Coronary artery (tissue), 2 donors: ENCODE data around the gene IRF1.

ENCODE experiments used
- DNase-seq: peaks from one replicate; pipeline ENCODE4 v3.0.0-alpha.2; 2017; ENCODE audit warnings: low spot score
- H3K27ac ChIP-seq, 2 donors: fragments of 200-600 bp; sonication (generic); one replicate each; pipeline ENCODE4 v1.5.1; 2016 to 2019
- H3K4me3 ChIP-seq: fragments of 200-600 bp; sonication (generic); 2 replicates; pipeline ENCODE4 v1.5.1; 2016; ENCODE audit warnings: mild to moderate bottlenecking, moderate library complexity
- TF ChIP-seq, protein P1 (sequence below): fragments of 200-600 bp; sonication (generic); IDR thresholded peaks from one replicate; pipeline ENCODE4 v1.5.1; 2019; ENCODE audit warnings: antibody characterized with exemption

The IRF1 gene, protein sequence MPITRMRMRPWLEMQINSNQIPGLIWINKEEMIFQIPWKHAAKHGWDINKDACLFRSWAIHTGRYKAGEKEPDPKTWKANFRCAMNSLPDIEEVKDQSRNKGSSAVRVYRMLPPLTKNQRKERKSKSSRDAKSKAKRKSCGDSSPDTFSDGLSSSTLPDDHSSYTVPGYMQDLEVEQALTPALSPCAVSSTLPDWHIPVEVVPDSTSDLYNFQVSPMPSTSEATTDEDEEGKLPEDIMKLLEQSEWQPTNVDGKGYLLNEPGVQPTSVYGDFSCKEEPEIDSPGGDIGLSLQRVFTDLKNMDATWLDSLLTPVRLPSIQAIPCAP

DNA sequence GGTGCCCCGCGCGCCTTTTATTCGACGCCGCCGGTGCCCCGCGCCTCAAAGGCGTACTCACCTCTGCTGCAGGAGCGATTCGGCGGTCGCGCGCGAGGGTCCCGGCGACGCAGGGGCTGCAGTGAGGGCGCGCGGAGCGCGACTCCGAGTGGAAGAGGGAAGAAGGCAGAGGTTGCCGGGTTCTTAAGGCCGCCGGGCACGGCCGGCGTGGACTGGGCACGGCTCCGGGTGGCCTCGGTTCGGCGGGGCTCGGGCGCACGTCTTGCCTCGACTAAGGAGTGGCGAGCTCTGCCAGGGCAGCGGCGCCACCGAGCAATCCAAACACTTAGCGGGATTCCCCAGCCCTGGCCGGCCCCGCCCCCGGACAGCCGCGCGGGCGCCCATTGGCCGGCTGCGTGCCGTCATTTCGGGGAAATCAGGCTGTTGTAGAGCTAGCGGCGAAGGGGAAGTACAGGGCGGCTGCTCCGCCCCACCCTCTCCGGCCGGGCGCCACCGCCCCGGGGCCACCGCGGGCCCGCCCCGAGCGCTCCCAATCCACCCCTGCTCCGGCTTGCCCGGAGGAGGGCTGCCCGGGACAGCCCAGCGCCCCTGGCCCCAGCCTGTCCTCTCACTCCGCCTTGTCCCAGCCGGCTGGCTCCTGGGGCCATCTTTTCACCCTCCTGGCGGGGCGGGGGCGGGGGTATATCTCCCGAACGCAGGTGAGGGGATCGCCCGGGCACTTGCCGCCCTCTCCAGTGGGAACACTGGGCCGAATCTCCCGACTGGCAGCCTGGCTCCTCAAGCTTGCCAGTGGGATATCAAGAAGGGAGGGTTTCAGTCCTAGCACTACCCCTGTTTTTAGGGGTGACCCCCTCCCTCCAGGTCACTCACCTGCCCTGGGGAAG lies at the start of gene IRF1:
Gene IRF1, minus strand, starts transcription at position 290 of the 884 bp plus-strand sequence. CDS start 1,295 bp downstream, outside the sequence.
- peak within 1 kb of the TSS; percentile 91 to 99 for H3K27ac ChIP-seq
- TF ChIP-seq, protein P1, sequence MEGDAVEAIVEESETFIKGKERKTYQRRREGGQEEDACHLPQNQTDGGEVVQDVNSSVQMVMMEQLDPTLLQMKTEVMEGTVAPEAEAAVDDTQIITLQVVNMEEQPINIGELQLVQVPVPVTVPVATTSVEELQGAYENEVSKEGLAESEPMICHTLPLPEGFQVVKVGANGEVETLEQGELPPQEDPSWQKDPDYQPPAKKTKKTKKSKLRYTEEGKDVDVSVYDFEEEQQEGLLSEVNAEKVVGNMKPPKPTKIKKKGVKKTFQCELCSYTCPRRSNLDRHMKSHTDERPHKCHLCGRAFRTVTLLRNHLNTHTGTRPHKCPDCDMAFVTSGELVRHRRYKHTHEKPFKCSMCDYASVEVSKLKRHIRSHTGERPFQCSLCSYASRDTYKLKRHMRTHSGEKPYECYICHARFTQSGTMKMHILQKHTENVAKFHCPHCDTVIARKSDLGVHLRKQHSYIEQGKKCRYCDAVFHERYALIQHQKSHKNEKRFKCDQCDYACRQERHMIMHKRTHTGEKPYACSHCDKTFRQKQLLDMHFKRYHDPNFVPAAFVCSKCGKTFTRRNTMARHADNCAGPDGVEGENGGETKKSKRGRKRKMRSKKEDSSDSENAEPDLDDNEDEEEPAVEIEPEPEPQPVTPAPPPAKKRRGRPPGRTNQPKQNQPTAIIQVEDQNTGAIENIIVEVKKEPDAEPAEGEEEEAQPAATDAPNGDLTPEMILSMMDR = no peak
- peak; percentile 99 for DNase-seq
- H3K4me3 ChIP-seq = peak within 1 kb of the TSS; percentile 77

- TF ChIP-seq, protein P1 = no peak
Measured at GRCh38 chr5:132540149-132540548, 49.6 kb upstream of the IRF1 start.

DNA sequence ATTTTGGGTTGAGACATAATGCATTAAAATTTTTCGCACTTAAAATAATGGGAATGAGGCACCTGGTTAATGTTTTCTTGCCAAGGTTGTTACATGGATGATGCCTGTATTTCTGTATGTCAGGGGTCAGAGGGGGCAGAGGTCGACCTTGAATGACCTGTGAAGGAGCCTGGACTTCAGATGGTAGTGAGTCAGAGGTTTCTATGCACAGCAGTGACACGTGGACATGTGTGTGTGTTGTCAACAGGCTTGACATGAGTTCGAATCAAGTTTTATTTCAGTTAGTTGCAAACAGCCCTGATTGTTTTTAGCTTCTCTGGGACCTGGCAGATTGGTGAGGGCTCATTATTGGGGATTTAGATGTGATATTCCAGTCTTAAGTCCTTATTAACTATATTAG lies 49.1 kb upstream of the IRF1 start:
- Histone ChIP-seq H3K27ac (no peak overlapping the region), H3K4me3 (no peak overlapping the region)
- no peak for DNase-seq
- TF ChIP-seq, protein P1 = no peak

More at GRCh38 chr5:132540149-132540548, 49.6 kb upstream of the IRF1 start:
- H3K27ac ChIP-seq = no peak overlapping the region
- no peak for DNase-seq
- no peak overlapping the region for H3K4me3 ChIP-seq

DNA sequence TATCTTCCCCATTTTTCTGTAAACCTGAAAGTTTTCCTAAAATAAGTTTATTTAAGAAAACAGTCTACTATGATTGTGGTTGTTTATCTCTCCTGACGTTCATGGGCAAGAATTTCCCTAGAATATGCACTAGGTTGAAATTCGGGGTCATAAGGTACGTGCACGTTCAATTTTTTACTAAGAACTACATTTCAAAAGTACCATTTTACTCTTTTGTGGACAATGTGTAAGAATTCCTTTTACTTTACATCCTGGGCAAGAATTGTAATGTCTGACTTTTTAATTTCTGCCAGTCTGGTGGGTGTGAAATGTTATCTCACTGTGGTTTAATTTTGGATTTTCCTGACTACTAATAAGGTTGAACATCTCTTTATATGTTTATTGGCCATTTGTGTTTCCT lies 40.4 kb upstream of the IRF1 start:
- H3K27ac ChIP-seq = no peak overlapping the region
- DNase-seq = no peak
- TF ChIP-seq, protein P1 = no peak
- no peak overlapping the region for H3K4me3 ChIP-seq

GRCh38 chr5:132528866-132529634 lies 38.5 kb upstream of the IRF1 start:
- TF ChIP-seq, protein P1 = no peak
- Histone ChIP-seq H3K4me3 (no peak overlapping the region), H3K27ac (no peak overlapping the region)
- no peak for DNase-seq

DNA sequence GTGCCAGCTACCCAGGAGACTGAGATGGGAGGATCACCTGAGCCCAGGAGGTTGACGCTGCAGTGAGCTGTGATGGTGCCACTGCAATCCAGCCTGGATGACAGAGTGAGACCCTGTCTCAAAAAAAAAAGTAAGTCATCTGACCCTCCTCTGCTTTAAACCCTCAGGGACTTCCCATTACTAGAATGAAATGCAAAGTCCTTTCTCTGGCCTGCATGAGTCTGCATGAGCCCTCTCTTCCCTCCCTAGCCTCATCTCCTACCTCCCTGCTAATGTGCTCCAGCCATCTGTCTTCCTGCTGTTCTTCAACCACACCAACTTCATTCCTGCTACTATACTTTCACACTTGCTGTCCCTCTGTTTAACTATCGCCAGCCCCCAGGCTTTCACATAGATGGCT lies 37.4 kb upstream of the IRF1 start:
- DNase-seq = no peak
- Histone ChIP-seq H3K4me3 (no peak overlapping the region), H3K27ac (no peak overlapping the region)
- TF ChIP-seq, protein P1 = no peak
